K562 (cell line): ENCODE data around the gene NKAIN4. TPM values are rescaled to one million over a fixed set of nuclear protein-coding genes. Genes with fewer than 3 reads are reported as not detected.

Source experiments
- ADNP ChIP-seq: fragments of 200-800 bp; sonication (Bioruptor generic); IDR thresholded peaks from 2 replicates; pipeline ENCODE4 v1.6.1; 2016; ENCODE audit warnings: missing genetic modification characterization, missing compliant biosample characterization
- BRD4 ChIP-seq: fragments of 200-600 bp; sonication (generic); IDR thresholded peaks from 2 replicates; pipeline ENCODE4 v1.6.1; 2017; ENCODE audit warnings: inconsistent platforms
- ETV1 ChIP-seq: fragments of 450-650 bp; conservative IDR thresholded peaks from 2 replicates; pipeline ENCODE4 v1.6.1; 2016; ENCODE audit warnings: missing genetic modification characterization, control low read depth, low read depth, missing compliant biosample characterization
- GATAD2B ChIP-seq: fragments of 450-650 bp; IDR thresholded peaks from 2 replicates; pipeline ENCODE4 v1.6.1; 2017; ENCODE audit warnings: mild to moderate bottlenecking, borderline replicate concordance
- LARP7 ChIP-seq: fragments of 450-650 bp; IDR thresholded peaks from 2 replicates; pipeline ENCODE4 v1.6.1; 2016
- MCM2 ChIP-seq: fragments of 450-650 bp; IDR thresholded peaks from 2 replicates; pipeline ENCODE4 v1.6.1; 2017; ENCODE audit warnings: low read depth, mild to moderate bottlenecking
- MCM3 ChIP-seq: fragments of 450-650 bp; IDR thresholded peaks from 2 replicates; pipeline ENCODE4 v1.6.1; 2016
- MYBL2 ChIP-seq, 2 experiments: fragments of 450-650 bp in 1 of 2; sonication (generic) in 1 of 2; formaldehyde crosslinking in 1 of 2; IDR thresholded peaks; 2 replicates each; pipeline versions ENCODE4 v1.6.1 to v1.8.1; 2017 to 2022; ENCODE audit warnings: borderline replicate concordance in 1 of 2, inconsistent platforms in 1 of 2, low read depth in 1 of 2, mild to moderate bottlenecking in 1 of 2, missing genetic modification reagents in 1 of 2, moderate library complexity in 1 of 2
- NCOA1 ChIP-seq: fragments of 450-650 bp; IDR thresholded peaks from 2 replicates; pipeline ENCODE4 v1.6.1; 2016; ENCODE audit warnings: low read depth
- RNF2 ChIP-seq: sonication (generic); IDR thresholded peaks from 2 replicates; pipeline ENCODE4 v1.6.1; 2016
- SMC3 ChIP-seq: conservative IDR thresholded peaks from 2 replicates; pipeline ENCODE4 v1.6.1; 2011; ENCODE audit warnings: low read depth, low read length, improper control_type of control experiment; ENCODE audit not compliant: insufficient read depth
- ZKSCAN8 ChIP-seq: fragments of 200-800 bp; sonication (Bioruptor generic); IDR thresholded peaks from 2 replicates; pipeline ENCODE4 v1.6.1; 2016; ENCODE audit warnings: missing genetic modification characterization, missing compliant biosample characterization
- ZNF253 ChIP-seq: fragments of 250-450 bp; sonication (Bioruptor Pico); conservative IDR thresholded peaks from 2 replicates; pipeline ENCODE4 v1.6.1; 2021; ENCODE audit warnings: mild to moderate bottlenecking
- ZNF384 ChIP-seq: IDR thresholded peaks from 2 replicates; pipeline ENCODE4 v1.6.1; 2012; ENCODE audit warnings: low read depth, low read length, improper control_type of control experiment
- ZNF668 ChIP-seq: fragments of 250-450 bp; sonication (Bioruptor Pico); IDR thresholded peaks from 2 replicates; pipeline ENCODE4 v1.8.0; 2022; ENCODE audit warnings: mild to moderate bottlenecking, inconsistent platforms
- ZNF699 ChIP-seq: fragments of 250-450 bp; sonication (Bioruptor Pico); IDR thresholded peaks from 2 replicates; pipeline ENCODE4 v1.8.0; 2021; ENCODE audit warnings: mild to moderate bottlenecking, moderate library complexity; ENCODE audit not compliant: insufficient replicate concordance
- ZNF79 ChIP-seq: fragments of 250-450 bp; sonication (Bioruptor Pico); IDR thresholded peaks from 2 replicates; pipeline ENCODE4 v1.4.0; 2020; ENCODE audit warnings: low read depth, mild to moderate bottlenecking, moderate library complexity
- polyA plus RNA-seq, 8 experiments: library from polyadenylated mRNA; depleted of rRNA in 4 of 8; stranded (reverse) in 5 of 8; unstranded in 3 of 8; fragments of >200 nt; fragmentation: Nextera tagmentation in 2 of 8; fragmentation: Illumina TruSeq in 1 of 8; extraction: Ambion mirVana in 2 of 8; extraction: Trizol in 1 of 8; gene quantifications; 2 replicates each; pipeline versions ENCODE4 v1.2.1 to v1.2.3, GENCODE V29; 2011 to 2014; ENCODE audit warnings: inconsistent platforms in 1 of 8, missing spikeins in 1 of 8
- total RNA-seq, 7 experiments: library from RNA; depleted of rRNA in 6 of 7; stranded (reverse); fragments of >200 nt in 6 of 7; fragmentation: Illumina TruSeq in 2 of 7; extraction: Trizol in 2 of 7; gene quantifications; 2 replicates each; pipeline versions ENCODE4 v1.2.1 to v1.2.3, GENCODE V29; 2011 to 2021; ENCODE audit warnings: low replicate concordance in 1 of 7
- TF ChIP-seq, protein P1 (sequence below): sonication (generic); formaldehyde crosslinking; IDR thresholded peaks from 2 replicates; pipeline ENCODE4 v1.8.0; 2023; ENCODE audit warnings: mild to moderate bottlenecking, missing genetic modification reagents
- TF ChIP-seq, protein P2 (sequence below): fragments of 200-400 bp; formaldehyde crosslinking; IDR thresholded peaks from 2 replicates; pipeline ENCODE4 v1.6.1; 2017; ENCODE audit warnings: mild to moderate bottlenecking, low read depth, low read length, moderate library complexity
- TF ChIP-seq, protein P3 (sequence below): fragments of 250-450 bp; sonication (Bioruptor Pico); IDR thresholded peaks from 2 replicates; pipeline ENCODE4 v1.9.0; 2021; ENCODE audit warnings: mild to moderate bottlenecking

The NKAIN4 gene
- total and polyA plus RNA-seq, 9 of the 15 experiments (the other 6 are each of a cell fraction or from before 2014, with no cell fraction given) = not detected

DNA sequence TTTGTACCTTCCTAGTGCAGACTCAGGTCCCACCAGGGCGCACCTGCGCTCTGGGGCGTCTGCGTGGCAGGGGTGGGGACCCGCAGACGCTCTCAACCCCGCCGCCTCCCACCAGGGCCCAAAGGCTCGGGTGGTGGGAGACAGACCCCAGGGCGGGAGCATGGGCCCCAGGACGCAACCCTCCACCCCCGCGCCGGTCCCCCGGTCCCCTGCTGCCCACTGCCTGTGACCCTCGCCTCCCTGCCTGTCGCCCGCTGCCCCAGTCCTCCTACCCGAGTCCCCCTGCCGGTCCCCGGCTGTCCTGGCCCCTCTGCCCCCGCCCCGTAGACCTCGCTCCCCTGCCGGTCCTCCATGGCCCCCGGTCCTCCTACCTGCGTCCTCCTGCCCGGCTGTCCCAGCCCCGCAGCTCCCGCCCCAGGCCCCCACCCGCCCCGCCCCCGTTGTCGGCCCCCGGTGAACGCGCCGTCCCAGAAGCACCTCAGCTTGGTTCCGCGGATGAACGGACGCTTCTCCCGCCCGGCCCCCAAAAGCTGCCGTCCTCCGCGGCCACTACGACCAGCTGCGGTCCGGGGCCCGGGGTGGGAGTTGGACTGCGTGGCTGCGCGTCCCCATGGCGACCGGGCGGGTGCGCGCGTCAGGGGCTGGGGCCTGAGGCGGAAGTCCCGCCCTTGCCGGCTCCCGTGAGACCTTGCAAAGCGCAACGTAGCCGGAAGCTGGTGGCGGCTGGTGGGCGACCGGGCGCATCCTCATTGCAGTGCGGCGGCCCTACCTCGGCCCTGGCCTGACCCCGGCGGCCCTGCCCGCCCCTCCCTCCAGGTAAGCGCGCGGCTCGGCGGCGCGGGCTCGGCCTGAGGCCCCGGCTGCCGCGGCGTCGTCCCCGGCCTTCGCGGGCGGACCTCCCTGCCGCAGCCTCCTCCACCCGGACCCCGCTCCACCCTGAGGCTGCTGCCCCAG is 18.1 kb upstream of the NKAIN4 start, which contains the start of gene ARFGAP1 (continued):
- TF ChIP-seq ZNF699 (CRISPR knock-in tag) (no peak), RNF2 (no peak), BRD4 (no peak), ETV1 (no peak), NCOA1 (no peak), MYBL2 (IDR thresholded peaks at IDR 0.05; ENCODE audit: low read depth) (no peak), MYBL2 (CRISPR knock-in tag; IDR thresholded peaks at IDR 0.05; ENCODE audit: borderline replicate concordance) (no peak), ZNF384 (no peak), ADNP (tag) (no peak), ZNF79 (no peak), ZNF668 (no peak), MCM3 (no peak), GATAD2B (0 out of 2 replicates have a peak, but pooled peaks have one; percentile 50), ZKSCAN8 (CRISPR knock-in tag) (no peak), LARP7 (no peak), SMC3 (no peak), MCM2 (no peak), ZNF253 (CRISPR knock-in tag) (no peak)
- TF ChIP-seq, protein P1, sequence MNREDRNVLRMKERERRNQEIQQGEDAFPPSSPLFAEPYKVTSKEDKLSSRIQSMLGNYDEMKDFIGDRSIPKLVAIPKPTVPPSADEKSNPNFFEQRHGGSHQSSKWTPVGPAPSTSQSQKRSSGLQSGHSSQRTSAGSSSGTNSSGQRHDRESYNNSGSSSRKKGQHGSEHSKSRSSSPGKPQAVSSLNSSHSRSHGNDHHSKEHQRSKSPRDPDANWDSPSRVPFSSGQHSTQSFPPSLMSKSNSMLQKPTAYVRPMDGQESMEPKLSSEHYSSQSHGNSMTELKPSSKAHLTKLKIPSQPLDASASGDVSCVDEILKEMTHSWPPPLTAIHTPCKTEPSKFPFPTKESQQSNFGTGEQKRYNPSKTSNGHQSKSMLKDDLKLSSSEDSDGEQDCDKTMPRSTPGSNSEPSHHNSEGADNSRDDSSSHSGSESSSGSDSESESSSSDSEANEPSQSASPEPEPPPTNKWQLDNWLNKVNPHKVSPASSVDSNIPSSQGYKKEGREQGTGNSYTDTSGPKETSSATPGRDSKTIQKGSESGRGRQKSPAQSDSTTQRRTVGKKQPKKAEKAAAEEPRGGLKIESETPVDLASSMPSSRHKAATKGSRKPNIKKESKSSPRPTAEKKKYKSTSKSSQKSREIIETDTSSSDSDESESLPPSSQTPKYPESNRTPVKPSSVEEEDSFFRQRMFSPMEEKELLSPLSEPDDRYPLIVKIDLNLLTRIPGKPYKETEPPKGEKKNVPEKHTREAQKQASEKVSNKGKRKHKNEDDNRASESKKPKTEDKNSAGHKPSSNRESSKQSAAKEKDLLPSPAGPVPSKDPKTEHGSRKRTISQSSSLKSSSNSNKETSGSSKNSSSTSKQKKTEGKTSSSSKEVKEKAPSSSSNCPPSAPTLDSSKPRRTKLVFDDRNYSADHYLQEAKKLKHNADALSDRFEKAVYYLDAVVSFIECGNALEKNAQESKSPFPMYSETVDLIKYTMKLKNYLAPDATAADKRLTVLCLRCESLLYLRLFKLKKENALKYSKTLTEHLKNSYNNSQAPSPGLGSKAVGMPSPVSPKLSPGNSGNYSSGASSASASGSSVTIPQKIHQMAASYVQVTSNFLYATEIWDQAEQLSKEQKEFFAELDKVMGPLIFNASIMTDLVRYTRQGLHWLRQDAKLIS (CRISPR knock-in tag) = no peak
- TF ChIP-seq, protein P2, sequence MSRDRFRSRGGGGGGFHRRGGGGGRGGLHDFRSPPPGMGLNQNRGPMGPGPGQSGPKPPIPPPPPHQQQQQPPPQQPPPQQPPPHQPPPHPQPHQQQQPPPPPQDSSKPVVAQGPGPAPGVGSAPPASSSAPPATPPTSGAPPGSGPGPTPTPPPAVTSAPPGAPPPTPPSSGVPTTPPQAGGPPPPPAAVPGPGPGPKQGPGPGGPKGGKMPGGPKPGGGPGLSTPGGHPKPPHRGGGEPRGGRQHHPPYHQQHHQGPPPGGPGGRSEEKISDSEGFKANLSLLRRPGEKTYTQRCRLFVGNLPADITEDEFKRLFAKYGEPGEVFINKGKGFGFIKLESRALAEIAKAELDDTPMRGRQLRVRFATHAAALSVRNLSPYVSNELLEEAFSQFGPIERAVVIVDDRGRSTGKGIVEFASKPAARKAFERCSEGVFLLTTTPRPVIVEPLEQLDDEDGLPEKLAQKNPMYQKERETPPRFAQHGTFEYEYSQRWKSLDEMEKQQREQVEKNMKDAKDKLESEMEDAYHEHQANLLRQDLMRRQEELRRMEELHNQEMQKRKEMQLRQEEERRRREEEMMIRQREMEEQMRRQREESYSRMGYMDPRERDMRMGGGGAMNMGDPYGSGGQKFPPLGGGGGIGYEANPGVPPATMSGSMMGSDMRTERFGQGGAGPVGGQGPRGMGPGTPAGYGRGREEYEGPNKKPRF = no peak
- TF ChIP-seq, protein P3, sequence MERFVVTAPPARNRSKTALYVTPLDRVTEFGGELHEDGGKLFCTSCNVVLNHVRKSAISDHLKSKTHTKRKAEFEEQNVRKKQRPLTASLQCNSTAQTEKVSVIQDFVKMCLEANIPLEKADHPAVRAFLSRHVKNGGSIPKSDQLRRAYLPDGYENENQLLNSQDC (CRISPR knock-in tag) = no peak
